A375 (cell line): ENCODE results near the gene ZNF730. TPM values are rescaled to one million over a fixed set of nuclear protein-coding genes. Genes with fewer than 3 reads are reported as not detected.

Source experiments
- total RNA-seq: library from RNA; depleted of rRNA; stranded (reverse); fragments of >200 nt; shearing (Covaris generic); gene quantifications from 2 replicates; pipeline ENCODE4 v1.2.3, GENCODE V29; 2014; rRNA removed

The ZNF730 gene
- total RNA-seq = 2.7 and 3.2 TPM in 2 replicates

DNA sequence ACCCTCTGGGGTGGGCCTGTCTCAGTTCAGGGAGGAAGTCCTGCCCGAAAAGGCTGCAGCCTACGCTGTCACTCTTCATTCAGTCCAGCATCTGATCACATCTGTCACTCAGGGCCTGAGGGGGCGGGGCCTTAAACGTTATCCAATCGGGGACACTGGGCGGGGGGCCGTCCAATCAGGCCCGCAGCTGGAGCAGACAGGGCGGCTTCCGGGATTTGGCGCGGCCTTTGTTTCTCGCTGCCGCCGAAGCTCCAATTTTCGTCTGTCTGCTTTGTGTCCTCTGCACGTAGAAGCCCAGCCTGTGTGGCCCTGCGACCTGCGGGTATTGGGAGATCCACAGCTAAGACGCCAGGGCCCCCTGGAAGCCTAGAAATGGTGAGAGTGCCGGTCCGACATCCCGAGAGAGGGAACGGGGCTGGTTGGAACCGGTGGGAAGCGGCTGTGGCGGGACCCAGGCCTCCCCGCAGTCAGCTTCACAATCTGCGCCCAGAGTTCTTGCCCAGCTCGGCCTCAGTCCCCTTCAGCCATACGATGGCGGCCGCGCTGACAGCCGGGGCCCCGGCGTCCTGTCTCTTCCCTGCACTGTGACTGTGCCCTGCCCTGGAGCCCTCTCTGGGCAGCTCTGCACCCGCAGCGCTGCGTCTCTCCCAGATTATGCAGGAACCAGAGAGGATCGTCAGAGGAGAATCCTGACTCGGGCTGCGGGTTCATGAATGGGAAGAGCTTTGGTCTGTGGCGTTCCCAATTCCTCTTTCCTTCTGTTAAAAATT, at the start of gene ZNF730:
Gene ZNF730 (plus strand): TSS at position 224 of the 770 bp plus-strand sequence. CDS start 149 bp downstream, at position 373.

Other genes starting within 250 kb of the ZNF730 start
- gene ZNF728, start 113.8 kb upstream of the ZNF730 start, total RNA-seq = 0.19 TPM in 1 of 2 replicates, not detected in the other
- 23.0 and 25.5 TPM in 2 replicates for gene ZNF724, start 133.4 kb downstream of the ZNF730 start, total RNA-seq